Tongue (tissue), 2 donors: ENCODE results near the gene PRICKLE1. TPM values are rescaled to one million over a fixed set of nuclear protein-coding genes. Genes with fewer than 3 reads are reported as not detected.
"Not testable (repeated sequence)": the region's sequence is repeated elsewhere in the genome, so short reads cannot be mapped to it uniquely, and the experiment has no call there.

Experiments used
- DNase-seq: peaks from one replicate; pipeline ENCODE4 v3.0.0-alpha.2; 2015
- total RNA-seq: library from RNA; depleted of rRNA; stranded (reverse); fragments of >200 nt; gene quantifications from one replicate; pipeline ENCODE4 v1.2.3, GENCODE V29; 2014

The PRICKLE1 gene
- total RNA-seq, 1 donor from 2014 or later: 34.4 TPM

DNA sequence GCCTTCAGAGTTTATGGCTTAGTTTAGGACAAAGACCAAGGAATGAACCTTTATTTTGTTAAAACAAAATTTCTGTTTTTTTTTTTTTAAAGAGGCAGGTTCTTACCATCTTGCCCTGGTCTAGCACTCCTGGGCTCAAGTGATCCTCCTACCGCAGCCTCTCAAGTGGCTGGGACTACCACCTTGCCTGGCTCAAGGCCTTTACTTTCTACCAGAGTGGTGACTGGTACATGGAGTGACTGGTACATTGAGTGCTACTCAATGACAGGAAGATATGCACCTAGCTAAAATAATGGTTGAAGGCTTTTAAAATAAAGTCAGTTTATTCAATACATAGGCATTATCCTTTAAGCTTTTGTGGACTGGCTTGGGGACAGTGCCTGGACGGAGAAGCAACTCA is 32.6 kb downstream of the PRICKLE1 start:
- DNase-seq: no peak

DNA sequence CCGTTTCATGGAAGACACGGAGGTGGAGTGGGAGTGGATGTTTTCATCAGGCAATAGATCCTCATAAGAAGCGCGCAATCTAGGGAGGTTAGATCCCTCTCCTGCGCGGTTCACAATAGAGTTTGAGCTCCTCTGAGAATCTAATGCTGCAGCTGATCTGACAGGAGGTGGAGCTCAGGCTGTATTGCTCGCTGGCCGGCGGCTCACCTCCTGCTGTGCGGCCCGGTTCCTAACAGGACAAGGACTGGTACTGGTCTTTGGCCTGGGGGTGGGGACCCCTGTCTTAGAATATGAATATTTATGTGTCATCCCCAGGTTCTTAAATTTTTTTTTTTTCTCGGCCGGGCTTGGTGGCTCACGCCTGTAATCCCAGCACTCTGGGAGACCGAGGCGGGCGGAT is 36.7 kb downstream of the PRICKLE1 start:
- DNase-seq: no peak

- no peak for DNase-seq
These were observed 38.7 kb downstream of the PRICKLE1 start for GRCh38 chr12:42550800-42551199.

- DNase-seq: no peak
These were observed 42.8 kb downstream of the PRICKLE1 start for GRCh38 chr12:42546709-42547108.

DNA sequence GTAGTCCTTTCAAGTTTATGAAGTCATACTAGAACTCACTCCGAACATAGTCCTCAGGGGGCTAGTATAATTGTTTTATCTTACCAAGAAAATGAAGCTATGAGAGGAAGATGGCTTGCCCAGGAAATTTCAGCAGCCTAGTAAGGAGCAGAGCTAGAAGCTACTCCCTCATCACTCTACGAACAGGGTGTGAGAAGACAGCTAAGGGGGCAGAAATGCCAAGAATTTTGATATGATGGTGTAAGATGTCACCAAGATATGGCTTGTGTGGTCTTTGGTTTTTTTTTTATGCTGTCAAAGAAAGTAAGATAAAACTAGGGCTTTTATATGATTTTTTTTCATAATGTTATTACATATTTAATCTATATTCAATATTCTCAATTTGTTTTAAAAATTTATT is 47.6 kb downstream of the PRICKLE1 start:
- no peak for DNase-seq

- DNase-seq: not testable (repeated sequence)
These were observed 48.2 kb downstream of the PRICKLE1 start for GRCh38 chr12:42541308-42541707.

DNA sequence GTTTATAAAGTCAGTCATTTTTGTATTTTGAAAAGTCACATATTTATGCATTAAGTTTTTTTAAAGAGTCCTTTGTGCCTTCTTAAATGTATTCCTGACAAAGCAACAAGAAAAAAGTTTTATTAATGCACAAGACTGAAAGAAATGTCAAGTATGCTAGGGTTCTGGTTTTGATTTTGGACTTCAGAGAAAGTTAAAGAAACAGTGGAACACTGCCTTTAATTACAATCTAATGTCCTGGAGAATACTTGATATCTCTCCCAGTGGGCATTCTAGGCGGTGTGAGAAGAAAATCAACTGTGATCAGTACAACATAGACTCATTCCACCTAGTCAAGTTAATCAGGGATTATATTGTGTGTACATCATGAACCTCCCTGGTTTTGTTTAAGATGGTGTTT is 49.9 kb downstream of the PRICKLE1 start:
- DNase-seq: peak; percentile 4

DNA sequence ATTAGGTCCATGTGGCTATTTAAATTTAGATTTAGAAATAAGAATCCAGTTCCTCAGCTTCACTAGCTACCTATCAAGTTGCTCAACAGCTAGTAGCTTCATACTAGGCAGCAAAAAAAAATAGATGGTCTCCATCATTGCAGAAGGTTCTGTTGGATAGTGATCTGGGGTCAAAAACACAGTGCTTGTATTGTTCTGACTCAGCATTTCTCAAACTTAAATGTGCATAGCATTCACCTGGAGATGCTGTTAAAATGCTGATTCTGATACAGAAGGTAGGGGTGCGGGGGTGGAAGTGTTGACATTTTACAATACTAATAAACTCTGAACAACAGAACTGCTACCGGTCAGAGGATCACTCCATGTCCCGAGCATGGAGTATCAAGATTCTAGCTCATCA is 51.3 kb downstream of the PRICKLE1 start:
- DNase-seq: no peak

DNA sequence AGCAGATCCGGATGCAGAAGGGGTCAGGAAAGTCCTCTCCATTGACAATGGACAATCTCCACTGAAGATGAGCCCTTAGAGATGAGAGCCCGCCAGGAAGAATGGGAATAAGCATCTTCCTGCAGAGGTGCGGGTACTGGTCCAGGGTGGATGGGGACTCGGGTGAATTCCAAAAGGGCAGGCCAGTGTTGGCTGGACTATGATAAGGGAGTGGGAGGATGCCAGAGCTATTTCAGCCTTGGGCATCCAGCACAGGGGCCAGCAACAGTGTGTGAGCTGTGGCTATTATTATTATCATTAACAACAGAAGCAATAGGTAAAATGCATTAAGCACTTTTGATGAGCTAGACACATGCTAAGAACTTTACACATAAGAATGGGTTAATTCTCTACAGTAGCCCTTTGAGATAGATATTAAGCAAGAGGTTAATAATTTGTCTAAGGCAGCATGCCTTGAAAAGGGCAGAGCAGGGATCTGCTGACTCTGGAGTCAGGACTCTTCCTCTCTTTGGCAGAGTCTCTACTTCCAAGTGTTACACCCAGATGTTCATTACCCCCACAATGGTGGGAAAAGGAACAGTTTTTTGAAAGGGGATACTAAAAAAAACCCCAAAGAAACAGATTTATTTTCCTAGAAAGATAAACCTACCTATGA is 55.2 kb downstream of the PRICKLE1 start:
- DNase-seq: no peak

- no peak for DNase-seq
These were observed 59.3 kb downstream of the PRICKLE1 start for GRCh38 chr12:42530284-42530683.

- no peak for DNase-seq
These were observed 64.1 kb downstream of the PRICKLE1 start for GRCh38 chr12:42525444-42525843.

- DNase-seq: no peak
These were observed 64.8 kb downstream of the PRICKLE1 start for GRCh38 chr12:42524716-42525115.

DNA sequence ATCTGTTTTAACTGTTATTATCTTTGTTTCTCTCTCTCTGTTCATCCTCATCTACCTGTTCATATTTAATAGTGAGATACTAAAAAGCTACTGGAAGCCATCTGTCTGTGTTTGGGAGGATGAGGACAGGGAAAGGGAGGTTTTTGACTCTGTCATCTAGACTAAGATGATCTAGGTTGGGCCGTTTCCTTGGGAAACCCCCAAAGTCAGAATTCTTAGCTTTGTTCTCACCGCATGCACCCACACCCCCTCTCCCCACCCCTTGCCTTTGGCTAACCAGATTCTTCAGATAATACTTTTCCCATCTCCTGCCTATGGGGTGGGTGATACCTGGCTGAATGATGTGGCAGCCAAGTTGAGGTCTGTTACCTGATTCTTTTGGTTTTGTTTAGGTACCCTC is 73.0 kb downstream of the PRICKLE1 start:
- no peak for DNase-seq

- DNase-seq: no peak
These were observed 77.9 kb downstream of the PRICKLE1 start for GRCh38 chr12:42511656-42512055.

DNA sequence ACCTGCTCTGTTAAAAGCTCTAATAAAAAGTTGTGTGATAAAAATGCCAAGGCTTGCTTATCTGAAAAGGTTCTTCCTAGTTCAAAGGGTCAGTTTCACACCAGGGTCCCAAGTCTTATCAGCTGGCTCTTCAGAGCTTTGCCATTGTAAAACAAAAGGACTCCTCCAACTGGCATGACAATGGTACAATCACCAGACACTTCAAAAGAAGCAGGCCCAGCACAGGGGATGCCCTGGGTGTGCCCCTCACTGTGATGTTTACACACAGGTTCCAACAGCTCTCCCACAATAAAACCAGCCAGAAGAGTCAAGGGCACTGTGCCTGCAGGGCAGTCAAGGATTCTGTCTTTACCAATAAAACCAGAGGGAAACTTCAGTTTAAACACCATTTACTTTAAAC is 78.7 kb downstream of the PRICKLE1 start:
- no peak for DNase-seq

DNA sequence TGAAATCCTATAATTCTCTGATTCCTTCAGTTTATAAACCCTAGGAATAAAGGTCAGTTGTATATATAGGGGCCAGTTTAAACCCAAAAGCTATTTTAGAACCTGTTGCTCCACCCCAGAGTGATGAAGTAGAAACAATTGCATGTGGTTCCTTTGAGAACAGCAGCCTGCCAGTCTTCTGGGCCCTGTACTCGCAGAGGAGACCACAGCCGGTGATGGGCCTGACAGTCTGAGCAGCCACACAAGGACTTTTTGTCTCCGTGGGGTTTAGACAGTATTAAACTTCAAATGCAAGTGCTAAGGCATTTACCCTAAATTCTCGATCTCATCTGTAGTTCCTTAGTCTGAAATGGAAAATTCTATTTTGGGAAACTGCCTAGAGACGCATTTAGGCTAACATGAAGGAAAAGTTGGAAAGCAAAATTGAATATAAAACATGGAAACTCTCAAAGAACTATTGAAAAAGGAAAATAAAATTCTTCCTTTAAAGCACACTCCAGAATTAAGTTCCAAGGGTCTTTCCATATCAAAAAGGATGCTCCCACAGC is 80.6 kb downstream of the PRICKLE1 start:
- peak; percentile 70 for DNase-seq

DNA sequence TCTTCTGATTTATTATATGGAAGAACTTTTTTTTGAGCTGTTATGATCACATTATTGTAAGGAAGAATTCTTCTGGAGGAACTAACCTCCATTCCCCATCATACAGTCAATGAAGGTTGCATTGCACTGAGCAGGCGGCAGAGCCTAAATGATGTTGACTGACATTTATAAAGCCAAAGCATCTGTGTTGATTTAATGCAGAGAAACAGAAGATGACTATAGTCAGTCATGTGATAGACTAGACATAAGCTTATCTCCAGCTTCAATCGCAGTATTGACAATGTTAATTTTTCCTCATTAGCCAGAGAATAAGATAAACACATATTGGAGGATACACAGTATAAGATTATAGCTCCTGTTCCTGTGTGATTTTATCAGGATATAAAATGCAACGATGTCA is 82.0 kb downstream of the PRICKLE1 start:
- DNase-seq: peak; percentile 18

- peak; percentile 64 for DNase-seq
These were observed 82.5 kb downstream of the PRICKLE1 start for GRCh38 chr12:42507081-42507480.

DNA sequence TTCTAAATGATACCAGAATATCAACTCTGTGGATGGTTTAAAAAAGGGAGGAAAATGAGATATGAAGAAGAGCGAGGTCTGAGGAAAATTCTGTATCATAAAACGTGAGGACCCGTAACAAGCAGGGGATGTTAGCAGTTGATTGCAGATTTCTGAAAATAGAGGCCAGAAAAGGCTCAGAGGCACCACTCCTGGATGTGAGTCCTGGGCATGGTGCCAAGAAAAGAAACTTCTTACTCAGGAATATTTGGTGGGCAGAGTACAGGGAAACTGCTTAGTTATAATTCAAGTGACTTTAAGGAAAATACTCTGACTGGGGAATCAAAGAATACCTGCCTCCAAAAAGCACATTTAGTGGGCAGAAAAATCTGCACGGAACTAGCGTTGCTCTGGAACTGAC is 85.5 kb downstream of the PRICKLE1 start:
- peak; percentile 60 for DNase-seq

- peak; percentile 51 for DNase-seq
These were observed 86.9 kb downstream of the PRICKLE1 start for GRCh38 chr12:42502682-42503081.

GRCh38 chr12:42498549-42499247 is 90.8 kb downstream of the PRICKLE1 start:
- DNase-seq: no peak

DNA sequence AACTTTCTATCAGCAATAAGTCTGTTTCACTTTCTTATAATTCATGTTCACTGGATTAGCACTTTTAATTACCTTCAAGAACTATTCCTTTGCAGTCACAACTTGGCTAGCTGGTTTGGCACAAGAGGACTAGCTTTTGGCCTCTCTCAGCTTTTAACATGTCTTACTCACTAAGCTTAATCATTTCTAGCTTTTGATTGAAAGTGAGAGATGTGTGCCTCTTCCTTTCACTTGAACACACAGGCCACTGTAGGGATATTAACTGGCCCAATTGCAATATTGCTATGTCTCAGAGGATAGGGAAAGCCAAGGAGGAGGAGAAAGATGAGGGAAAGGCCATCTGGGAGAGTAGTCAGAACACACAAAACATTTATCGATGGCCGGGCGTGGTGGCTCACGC is 92.7 kb downstream of the PRICKLE1 start:
- DNase-seq: no peak

- DNase-seq: no peak
These were observed 94.3 kb downstream of the PRICKLE1 start for GRCh38 chr12:42495244-42495643.

- no peak for DNase-seq
These were observed 97.3 kb downstream of the PRICKLE1 start for GRCh38 chr12:42492267-42492666.
